ENCODE data around the gene SPEN.
"Not testable (repeated sequence)": the region's sequence is repeated elsewhere in the genome, so short reads cannot be mapped to it uniquely, and the experiment has no call there.

The SPEN gene

GRCh38 chr1:15960808-15961207 lies 113.3 kb downstream of the SPEN start:
- no peak for DNase-seq (ENCODE audit: low spot score)

- DNase-seq (ENCODE audit: low spot score), result no peak
Observed at GRCh38 chr1:15961492-15961891, 114.0 kb downstream of the SPEN start.

GRCh38 chr1:15962176-15962575 lies 114.7 kb downstream of the SPEN start:
- DNase-seq (ENCODE audit: low spot score), result no peak

GRCh38 chr1:15962671-15963362 lies 115.3 kb downstream of the SPEN start:
- DNase-seq (ENCODE audit: low spot score), result no peak

- no peak for DNase-seq (ENCODE audit: low spot score)
Observed at GRCh38 chr1:15963363-15963967, 116.0 kb downstream of the SPEN start.

GRCh38 chr1:15963968-15964648 lies 116.6 kb downstream of the SPEN start:
- no peak for DNase-seq (ENCODE audit: low spot score)

GRCh38 chr1:15965228-15965767 lies 117.8 kb downstream of the SPEN start:
- DNase-seq (ENCODE audit: low spot score), result no peak

GRCh38 chr1:15966081-15966955 lies 118.8 kb downstream of the SPEN start:
- no peak for DNase-seq (ENCODE audit: low spot score)

GRCh38 chr1:15966956-15967344 lies 119.4 kb downstream of the SPEN start:
- DNase-seq (ENCODE audit: low spot score), result no peak

GRCh38 chr1:15968172-15968571 lies 120.7 kb downstream of the SPEN start:
- no peak for DNase-seq (ENCODE audit: low spot score)

GRCh38 chr1:15969321-15969880 lies 121.9 kb downstream of the SPEN start:
- no peak for DNase-seq (ENCODE audit: low spot score)

- no peak for DNase-seq (ENCODE audit: low spot score)
Observed at GRCh38 chr1:15970911-15971310, 123.4 kb downstream of the SPEN start.

GRCh38 chr1:15972409-15972808 lies 124.9 kb downstream of the SPEN start:
- no peak for DNase-seq (ENCODE audit: low spot score)

- DNase-seq (ENCODE audit: low spot score), result no peak
Observed at GRCh38 chr1:15973772-15974171, 126.3 kb downstream of the SPEN start.

- no peak for DNase-seq (ENCODE audit: low spot score)
Observed at GRCh38 chr1:15974855-15975254, 127.3 kb downstream of the SPEN start.

GRCh38 chr1:15975358-15975804 lies 127.9 kb downstream of the SPEN start:
- DNase-seq (ENCODE audit: low spot score), result peak; percentile 53

GRCh38 chr1:15975805-15976680 lies 128.5 kb downstream of the SPEN start, which contains the start of gene ZBTB17:
ZBTB17 (minus strand) TSS chr1:15976101; CDS start chr1:15948495, 27,606 bp downstream.
- peak; percentile 92 for DNase-seq (ENCODE audit: low spot score)

GRCh38 chr1:15977947-15978346 lies 130.4 kb downstream of the SPEN start:
- DNase-seq (ENCODE audit: low spot score), result not testable (repeated sequence)

- no peak for DNase-seq (ENCODE audit: low spot score)
Observed at GRCh38 chr1:15981679-15982078, 134.2 kb downstream of the SPEN start.

GRCh38 chr1:15983275-15983674 lies 135.8 kb downstream of the SPEN start:
- no peak for DNase-seq (ENCODE audit: low spot score)
